Lung (tissue), 12 donors: ENCODE measurements around the gene PARD3B. TPM values are rescaled to one million over a fixed set of nuclear protein-coding genes. Genes with fewer than 3 reads are reported as not detected.
A peak's percentile ranks its signal among the peaks of the same experiment; 100 is the strongest.

Experiments used
- ATAC-seq: fragments of 200-7000 bp; cut with Tn5 transposase; one replicate; pipeline ENCODE4 v1.9.1; 2020; ENCODE audit warnings: moderate number of reproducible peaks; ENCODE audit not compliant: insufficient read depth, low FRiP score
- DNase-seq, 3 donors: peaks; one replicate each; pipeline ENCODE4 v3.0.0-alpha.2; 2013 to 2017
- H3K27ac ChIP-seq, 2 donors: one replicate each; pipeline ENCODE4 v1.5.1; 2013; ENCODE audit warnings: mild to moderate bottlenecking in 2 of 2, moderate library complexity in 2 of 2, control low read depth in 1 of 2, inconsistent platforms in 1 of 2, low read depth in 1 of 2, low read length in 1 of 2
- H3K27me3 ChIP-seq, 3 donors: one replicate each; pipeline ENCODE4 v1.5.1; 2013; ENCODE audit warnings: low read length in 2 of 3; ENCODE audit not compliant: control insufficient read depth in 3 of 3, insufficient read depth in 3 of 3
- H3K36me3 ChIP-seq, 4 donors: one replicate each; pipeline ENCODE4 v1.5.1; 2013; ENCODE audit warnings: low read length in 4 of 4, mild to moderate bottlenecking in 1 of 4, moderate library complexity in 1 of 4; ENCODE audit not compliant: control insufficient read depth in 4 of 4, insufficient read depth in 4 of 4
- H3K4me1 ChIP-seq, 5 donors: one replicate each; pipeline ENCODE4 v1.5.1; 2013; ENCODE audit warnings: low read length in 5 of 5, mild to moderate bottlenecking in 2 of 5, moderate library complexity in 1 of 5; ENCODE audit not compliant: control insufficient read depth in 5 of 5, insufficient read depth in 5 of 5
- H3K4me3 ChIP-seq: one replicate; pipeline ENCODE4 v1.5.1; 2013; ENCODE audit warnings: mild to moderate bottlenecking, control low read depth, moderate library complexity
- H3K9ac ChIP-seq, 2 donors: one replicate each; pipeline ENCODE4 v1.5.1; 2013; ENCODE audit warnings: low read length in 2 of 2, control low read depth in 1 of 2; ENCODE audit not compliant: insufficient read depth in 1 of 2
- H3K9me3 ChIP-seq, 4 donors: one replicate each; pipeline ENCODE4 v1.5.1; 2013; ENCODE audit warnings: low read length in 3 of 4, mild to moderate bottlenecking in 1 of 4, moderate library complexity in 1 of 4; ENCODE audit not compliant: control insufficient read depth in 4 of 4, insufficient read depth in 3 of 4
- CTCF ChIP-seq: IDR thresholded peaks from 2 replicates; pipeline ENCODE4 v1.5.1; 2012; ENCODE audit warnings: mild to moderate bottlenecking; ENCODE audit errors: control extremely low read depth, extremely low read depth
- WGBS, 2 donors: extraction: QIAGEN DNeasy Blood & Tissue Kit; methylation state at CpG; one replicate each; pipeline ENCODE4 v1.1.7; 2013; 5-methylcytosine and 5-hydroxymethylcytosine counted together
- polyA plus RNA-seq, 2 donors: library from polyadenylated mRNA; stranded (reverse); fragments of 200-250 nt; gene quantifications; one replicate each; pipeline ENCODE4 v1.2.1, GENCODE V29; 2013
- total RNA-seq, 2 donors: library from RNA; depleted of rRNA in 1 of 2; stranded (reverse); fragments of >200 nt in 1 of 2; gene quantifications; one replicate each; pipeline ENCODE4 v1.2.1, GENCODE V29; 2014 to 2021
- donor health status: control.
- donor health status: control.
- donor health status: Bipolar disorder and iron deficiency.
- donor health status: healthy.
- donor health status: DM: yes; HTN: yes; CAD: no.

PARD3B gene
- total and polyA plus RNA-seq, 4 donors = 2.4 to 38.7 (median 17.1) TPM

GRCh38 chr2:205605638-205606304 lies 1060.5 kb downstream of the PARD3B start:
- Histone ChIP-seq H3K4me3 (no peak overlapping the region), H3K9ac (no peak overlapping the region), H3K27me3 (no peaks in the 10 kb centered on the region), H3K9me3 (peaks cover 0 to 4% (median 0%) of the 10 kb centered on the region in 4 donors), H3K36me3 (no peaks in the 10 kb centered on the region), H3K27ac (no peak overlapping the region), H3K4me1 (peaks cover 0 to 8% (median 0%) of the 10 kb centered on the region in 5 donors)
- DNase-seq (no peak), ATAC-seq (no peak)
- 95 to 96% methylated on average over 11 of the region's 11 CpGs for WGBS, 2 donors
- no peak for TF ChIP-seq CTCF

- no peak overlapping the region for H3K4me3 ChIP-seq
- H3K9me3 ChIP-seq = peaks cover 0 to 4% (median 0%) of the 10 kb centered on the region in 4 donors
- 79 to 84% methylated on average over 3 of the region's 3 CpGs for WGBS, 2 donors
- no peaks in the 10 kb centered on the region for H3K36me3 ChIP-seq
- H3K9ac ChIP-seq = no peak overlapping the region
- no peak overlapping the region for H3K27ac ChIP-seq
- no peak for TF ChIP-seq CTCF
- DNase-seq (no peak), ATAC-seq (no peak)
- no peaks in the 10 kb centered on the region for H3K27me3 ChIP-seq
- peaks cover 0 to 8% (median 0%) of the 10 kb centered on the region in 5 donors for H3K4me1 ChIP-seq
These were observed 1061.9 kb downstream of the PARD3B start for GRCh38 chr2:205607146-205607545.

- Histone ChIP-seq H3K4me3 (no peak overlapping the region), H3K4me1 (peaks cover 0 to 8% (median 3%) of the 10 kb centered on the region in 5 donors), H3K9me3 (no peaks in the 10 kb centered on the region), H3K36me3 (no peaks in the 10 kb centered on the region), H3K27ac (no peak overlapping the region), H3K27me3 (no peaks in the 10 kb centered on the region), H3K9ac (no peak overlapping the region)
- ATAC-seq = no peak
- WGBS, 2 donors = 47% methylated on average over 8 of the region's 8 CpGs
- DNase-seq = peak; percentile 32 to 63 (median 60)
- TF ChIP-seq CTCF = no peak
These were observed 1063.8 kb downstream of the PARD3B start for GRCh38 chr2:205609113-205609512.
